DMS153 treated with DMSO at 0.1 percent for 48 hours (cell line): ENCODE measurements around the gene CBLC.
A peak's percentile ranks its signal among the peaks of the same experiment; 100 is the strongest.
"Not testable (repeated sequence)": the region's sequence is repeated elsewhere in the genome, so short reads cannot be mapped to it uniquely, and the experiment has no call there.

Experiments used
- DNase-seq: peaks from one replicate; lab custom pipeline; 2025; ENCODE audit not compliant: unreplicated experiment; lab: John Stamatoyannopoulos, UW

The CBLC gene

DNA sequence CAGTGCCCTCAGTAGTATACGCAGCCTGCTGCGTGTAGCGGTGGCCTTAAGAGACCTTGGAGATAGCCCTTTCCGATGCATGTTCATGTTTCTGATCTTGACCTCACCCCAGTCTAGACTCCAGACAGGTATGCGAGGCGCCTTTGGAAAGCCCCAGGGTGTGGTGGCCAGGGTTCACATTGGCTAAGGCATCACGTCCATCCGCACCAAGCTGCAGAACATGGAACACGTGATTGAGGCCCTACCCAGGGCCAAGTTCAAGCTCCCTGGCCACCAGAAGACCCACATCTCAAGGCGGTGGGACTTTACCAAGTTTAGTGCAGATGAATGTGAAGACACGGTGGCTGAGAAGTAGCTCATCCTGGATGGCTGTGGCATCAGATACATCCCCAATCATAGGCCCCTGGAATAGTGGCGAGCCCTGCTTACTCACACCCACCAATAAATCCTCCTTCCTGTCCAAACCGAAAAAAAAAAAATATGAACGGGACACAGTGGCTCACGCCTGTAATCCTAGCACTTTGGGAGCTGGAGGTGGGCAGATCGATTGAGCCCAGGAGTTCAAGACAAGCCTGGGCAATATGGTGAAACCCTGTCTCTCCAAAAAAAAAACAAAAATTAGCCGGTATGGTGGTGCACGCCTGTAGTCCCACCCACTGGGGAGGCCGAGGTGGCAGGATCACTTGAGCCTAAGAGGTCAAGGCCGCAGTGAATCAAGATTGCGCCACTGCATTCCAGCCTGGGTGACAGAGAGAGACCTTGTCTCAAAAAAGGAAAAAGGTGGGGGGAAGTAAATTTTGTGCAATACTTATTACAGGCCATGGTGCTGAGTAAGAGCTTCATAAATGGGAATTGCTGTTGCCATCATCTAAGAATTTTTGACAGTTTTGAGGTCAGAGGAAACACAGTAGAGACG lies 12.4 kb upstream of the CBLC start:
- no peak for DNase-seq

DNA sequence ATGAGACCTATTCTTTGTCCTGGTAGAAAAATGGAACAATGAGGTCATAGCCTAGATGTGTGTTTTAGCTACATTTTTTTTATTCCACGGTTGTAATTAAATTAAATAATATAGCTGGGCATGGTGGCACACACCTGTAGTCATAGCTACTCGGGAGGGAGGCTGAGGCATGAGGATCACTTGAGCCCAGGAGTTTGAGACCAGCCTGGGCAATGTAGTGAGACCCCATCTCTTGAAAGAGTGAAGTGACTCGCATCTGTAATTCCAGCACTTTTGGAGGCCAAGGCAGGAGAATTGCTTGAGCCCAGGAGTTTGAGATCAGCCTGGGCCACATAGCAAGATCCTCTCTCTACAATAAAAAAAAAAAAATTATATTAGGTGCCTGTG lies 11.7 kb upstream of the CBLC start:
- DNase-seq: no peak

DNA sequence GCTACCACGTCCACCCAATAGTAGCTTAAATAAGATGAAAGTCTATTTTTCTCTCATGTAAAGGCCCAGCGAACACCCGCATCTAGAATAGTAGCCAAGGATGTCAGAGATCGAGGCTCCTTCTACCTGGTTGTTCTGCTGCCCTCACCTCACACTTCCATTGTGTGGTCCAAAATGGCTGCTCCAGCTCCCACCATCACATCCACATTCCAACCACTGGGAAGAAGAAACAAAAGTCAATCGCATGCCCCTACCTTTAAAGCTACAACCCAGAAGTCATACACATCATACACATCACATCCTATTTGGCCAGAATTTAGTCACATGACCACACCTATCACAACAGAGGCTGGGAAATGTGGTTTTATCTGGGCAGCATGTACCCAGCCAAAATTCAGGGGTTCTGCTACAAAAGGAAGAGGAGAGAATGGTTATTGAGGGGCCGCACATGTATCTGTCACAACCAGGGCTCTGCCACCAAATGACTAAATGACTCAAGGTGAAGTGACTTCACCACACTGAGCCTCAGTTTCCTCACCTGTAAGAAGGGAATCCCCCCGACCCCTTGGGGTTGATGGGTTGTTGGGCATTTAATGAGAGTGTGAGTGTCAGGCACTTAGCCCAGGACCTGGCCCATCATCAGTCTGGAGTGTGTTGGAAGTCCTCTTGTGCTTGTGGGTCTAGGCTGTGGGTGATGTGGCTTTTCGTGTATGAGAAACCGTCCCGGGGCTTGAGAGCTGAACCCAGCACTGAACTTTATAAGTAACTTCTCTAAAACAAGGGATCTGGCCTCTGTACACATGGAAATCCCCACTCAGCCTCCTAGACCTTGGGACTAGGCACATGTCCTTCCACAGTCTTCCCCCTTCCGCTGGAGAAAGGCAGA lies 10.2 kb upstream of the CBLC start:
- no peak for DNase-seq

DNA sequence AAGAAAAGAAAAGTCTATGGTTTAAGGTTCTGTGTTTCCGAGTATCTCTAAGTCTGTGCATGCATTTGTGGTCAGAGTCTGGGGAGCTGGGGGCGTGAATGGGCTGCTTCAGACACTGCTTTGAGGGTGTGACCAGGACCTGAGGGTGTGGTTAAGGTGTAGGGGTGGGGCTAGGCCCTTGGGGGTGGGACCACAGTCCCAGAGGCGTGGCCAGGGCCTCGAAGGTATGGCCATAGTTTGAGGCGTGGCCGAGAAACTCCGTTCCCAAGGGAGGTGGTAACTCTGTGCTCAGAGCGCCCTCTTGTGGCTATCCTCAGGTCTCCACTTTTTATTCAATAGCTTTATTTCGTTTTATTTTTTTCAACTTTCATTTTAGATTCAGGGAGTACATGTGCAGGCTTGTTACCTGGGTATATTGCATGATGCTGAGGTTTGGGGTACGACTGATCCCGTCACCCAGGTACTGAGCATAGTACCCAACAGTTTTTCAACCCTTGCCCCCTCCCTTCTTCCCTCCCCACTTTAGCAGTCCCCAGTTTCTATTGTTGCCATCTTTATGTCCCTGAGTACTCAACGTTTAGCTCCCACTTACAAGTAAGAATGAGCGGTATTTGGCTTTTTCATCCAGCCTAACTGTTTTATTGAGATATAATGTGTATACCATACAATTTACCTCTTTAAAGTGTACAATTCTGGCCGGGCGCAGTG lies 7.0 kb upstream of the CBLC start:
- peak; percentile 90 for DNase-seq

DNA sequence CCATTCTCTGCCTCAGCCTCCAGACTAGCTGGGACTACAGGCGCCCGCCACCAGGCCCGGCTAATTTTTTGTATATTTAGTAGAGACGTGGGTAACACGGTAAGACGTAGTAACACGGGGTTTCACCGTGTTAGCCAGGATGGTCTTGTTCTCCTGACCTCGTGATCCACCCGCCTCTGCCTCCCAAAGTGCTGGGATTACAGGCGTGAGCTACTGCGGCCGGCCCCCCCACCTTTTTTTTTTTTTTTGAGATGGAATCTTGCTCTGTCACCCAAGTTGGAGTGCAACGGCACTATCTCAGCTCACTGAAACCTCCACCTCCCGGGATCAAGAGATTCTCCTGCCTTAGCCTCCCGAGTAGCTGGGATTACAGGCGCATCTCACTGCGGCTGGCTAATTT lies 5.5 kb upstream of the CBLC start:
- not testable (repeated sequence) for DNase-seq

DNA sequence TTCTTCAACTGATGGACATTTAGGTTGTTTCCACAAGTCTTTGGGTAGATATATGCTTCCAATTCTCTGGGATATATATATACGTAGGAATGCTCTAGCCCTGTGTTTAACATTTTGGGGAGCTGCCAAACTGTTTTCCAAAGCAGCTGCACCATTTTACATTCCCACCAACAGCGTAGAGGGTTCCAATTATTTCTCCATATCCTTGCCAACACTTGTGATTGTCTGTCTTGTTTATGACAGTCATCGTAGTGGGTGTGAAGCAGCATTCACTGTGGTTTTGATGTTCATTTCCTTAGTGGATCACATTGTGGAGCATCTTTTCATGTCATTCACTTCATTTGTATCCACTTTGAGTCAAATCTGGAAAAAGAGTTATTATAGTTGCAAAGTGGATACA lies 4.7 kb upstream of the CBLC start:
- DNase-seq: no peak

DNA sequence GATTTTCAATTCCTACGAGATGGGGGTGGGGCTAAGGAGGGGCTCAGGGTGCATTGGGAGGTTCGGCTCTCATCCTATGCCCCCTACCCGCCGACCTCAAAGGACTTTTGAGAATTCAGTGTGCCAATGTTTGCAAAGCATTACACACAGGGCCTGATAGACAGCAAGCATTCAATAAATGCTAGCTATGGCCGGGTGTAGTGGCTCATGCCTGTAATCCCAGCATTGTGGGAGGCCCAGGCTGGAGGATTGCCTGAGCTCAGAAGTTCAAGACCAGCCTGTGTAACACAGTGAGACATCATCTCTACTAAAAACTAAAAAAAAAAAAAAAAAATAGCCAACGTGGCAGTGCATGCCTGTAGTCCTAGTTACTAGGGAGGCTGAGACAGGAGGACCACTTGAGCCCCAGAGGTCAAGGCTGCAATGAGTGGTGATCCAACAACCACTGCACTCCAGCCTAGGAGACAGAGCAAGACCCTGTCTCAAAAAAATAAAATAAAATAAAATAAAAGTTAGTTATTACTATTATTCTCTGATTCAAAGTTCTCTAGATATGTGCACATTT lies 1.9 kb upstream of the CBLC start:
- DNase-seq: no peak

DNA sequence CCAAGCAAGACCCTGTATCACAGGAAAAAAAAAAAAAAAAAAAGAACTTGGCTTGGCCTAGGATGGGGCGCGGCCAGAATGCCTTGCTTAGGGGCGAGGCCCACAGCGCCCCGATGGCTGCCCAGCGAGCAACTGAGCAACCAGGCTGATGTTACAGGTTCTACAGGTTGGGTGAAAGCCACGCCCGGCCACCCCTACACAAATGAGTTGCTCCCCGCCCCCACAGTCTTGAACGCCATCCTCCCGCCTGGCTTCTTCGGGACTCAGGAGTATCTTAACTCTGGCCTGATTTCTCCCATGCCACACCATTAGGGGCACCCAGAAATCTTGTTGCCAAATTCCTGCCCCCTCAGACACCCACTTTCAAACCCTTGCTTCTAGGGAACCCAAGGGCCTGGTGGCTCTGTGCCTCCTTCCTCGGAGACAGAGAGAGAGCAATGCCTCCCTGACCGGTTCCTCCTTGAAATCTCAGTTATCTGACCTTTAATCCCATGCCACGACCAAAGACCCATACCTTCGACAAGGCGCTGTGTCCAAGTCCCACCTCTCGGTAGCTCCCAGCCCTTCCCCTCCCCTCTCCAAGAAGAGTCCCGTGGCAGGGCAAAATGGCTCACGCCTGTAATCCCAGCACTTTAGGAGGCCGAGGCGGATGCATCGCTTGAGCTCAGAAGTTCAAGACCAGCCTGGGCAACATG lies 1.1 kb upstream of the CBLC start:
- DNase-seq: no peak

DNA sequence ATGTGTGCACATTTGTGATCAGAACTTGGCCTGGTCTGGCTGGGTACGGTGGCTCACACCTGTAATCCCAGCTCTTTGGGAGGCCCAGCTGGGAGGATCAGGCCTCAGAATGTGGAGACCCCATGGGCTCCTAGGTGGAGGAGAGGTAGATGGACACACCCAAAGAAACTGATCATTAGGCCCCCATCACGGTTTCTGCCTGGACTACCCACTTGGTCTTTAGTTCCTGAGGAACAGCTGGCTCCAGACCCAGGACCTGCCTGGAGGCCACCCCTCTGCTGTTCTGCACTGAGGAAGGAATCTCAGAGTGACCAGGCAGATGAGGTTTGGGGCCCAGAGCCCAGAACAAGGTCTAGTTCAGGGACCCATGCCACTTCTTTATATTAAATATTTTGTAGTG lies 1.5 kb downstream of the CBLC start:
- no peak for DNase-seq

DNA sequence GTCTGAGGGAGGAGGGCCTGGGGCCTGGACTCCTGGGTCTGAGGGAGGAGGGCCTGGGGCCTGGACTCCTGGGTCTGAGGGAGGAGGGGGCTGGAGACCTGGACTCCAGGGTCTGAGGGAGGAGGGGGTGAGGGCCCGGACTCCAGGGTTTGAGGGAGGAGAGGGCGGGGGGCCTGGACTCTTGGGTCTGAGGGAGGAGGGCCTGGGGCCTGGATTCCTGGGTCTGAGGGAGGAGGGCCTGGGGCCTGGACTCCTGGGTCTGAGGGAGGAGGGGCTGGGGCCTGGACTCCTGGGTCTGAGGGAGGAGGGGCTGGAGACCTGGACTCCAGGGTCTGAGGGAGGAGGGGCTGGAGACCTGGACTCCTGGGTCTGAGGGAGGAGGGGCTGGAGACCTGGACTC lies 4.0 kb downstream of the CBLC start:
- not testable (repeated sequence) for DNase-seq

DNA sequence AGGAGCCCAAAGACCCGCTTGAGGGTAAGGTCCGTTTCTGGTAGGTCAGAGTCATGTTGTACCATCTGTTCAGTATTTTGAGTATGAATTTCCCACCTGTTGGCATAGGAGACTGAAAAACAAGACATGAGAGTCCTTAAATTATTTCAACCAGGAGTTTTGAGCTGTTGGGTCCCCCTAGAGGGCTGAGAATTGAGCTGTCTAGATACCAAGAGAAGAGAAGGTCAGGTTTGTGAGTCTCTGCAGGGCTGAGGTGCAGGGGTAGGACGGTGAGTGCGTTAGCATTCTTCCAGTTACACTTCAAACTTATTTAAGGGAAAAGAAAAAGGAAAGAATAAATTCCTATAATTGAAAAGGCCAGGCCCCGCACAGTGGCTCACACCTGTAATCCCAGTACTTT lies 5.0 kb downstream of the CBLC start:
- no peak for DNase-seq

DNA sequence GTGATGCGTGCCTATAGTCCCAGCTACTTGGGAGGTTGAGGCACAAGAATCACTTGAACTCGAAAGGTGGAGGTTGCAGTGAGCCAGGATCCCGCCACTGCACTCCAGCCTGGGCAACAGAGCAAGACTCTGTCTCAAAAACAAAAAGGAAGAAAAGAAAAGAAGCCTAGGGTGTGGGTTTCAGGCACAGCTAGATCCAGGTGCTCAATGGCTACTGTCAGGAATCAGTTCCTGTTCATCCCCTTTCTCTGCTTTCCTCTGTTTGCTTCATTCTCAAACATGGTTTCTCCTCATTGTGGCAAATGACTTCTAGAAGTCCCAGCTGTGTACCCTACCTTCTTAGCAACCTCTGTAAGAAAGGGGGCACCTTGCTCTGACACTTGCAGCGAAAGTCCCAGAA lies 5.9 kb downstream of the CBLC start:
- no peak for DNase-seq

DNA sequence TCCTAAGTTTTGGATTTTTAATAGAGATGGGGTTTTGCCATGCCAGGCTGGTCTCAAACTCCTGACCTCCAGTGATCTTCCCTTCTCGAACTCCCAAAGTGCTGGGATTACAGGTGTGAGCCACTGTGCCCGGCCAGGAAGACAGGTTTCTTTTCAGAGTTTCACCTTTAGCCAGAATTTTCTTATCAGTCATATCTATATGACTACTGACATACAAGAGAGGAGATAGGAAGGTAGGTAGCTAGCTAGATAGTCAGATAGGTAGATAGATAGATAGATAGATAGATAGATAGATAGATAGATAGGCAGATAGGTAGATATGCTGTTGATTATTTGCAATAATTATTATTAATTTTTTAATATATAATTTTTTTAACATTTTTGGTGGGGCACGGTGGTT lies 7.6 kb downstream of the CBLC start:
- DNase-seq: no peak

DNA sequence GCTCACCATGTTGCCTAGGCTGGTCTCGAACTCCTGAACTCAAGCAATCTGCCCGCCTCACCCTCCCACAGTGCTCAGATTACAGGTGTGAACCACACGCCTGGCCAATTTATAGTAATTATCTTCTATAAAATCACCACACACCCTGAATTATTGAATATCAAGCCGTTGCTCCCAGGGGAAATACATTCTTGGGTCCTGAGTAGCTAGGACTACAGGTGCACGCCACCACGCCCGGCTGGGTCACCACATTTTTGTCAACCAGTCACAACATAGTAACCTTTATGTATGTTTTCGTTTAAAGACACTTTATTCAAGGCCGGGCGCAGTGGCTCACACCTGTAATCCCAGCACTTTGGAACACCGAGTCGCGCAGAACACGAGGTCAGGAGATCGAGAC lies 8.3 kb downstream of the CBLC start:
- DNase-seq: no peak

DNA sequence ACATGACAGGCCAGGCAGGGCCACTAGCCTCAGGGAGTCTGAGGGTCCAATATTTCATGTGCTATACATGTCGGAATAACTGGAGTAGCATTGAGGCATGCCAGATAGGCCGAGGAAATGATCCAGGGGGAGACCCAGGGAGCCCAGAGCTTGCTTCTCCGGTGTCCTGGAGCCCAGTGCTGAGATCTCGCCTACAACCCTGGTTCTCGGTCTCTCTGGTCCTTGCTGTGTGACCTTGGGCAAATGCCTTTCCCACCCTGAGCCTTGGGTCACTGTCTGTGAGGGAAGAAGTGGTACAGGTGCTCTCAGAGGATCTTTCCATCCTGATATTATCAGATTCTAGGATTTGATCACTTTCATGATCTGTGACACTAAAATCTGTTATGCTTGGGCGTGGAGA lies 11.3 kb downstream of the CBLC start:
- DNase-seq: no peak

DNA sequence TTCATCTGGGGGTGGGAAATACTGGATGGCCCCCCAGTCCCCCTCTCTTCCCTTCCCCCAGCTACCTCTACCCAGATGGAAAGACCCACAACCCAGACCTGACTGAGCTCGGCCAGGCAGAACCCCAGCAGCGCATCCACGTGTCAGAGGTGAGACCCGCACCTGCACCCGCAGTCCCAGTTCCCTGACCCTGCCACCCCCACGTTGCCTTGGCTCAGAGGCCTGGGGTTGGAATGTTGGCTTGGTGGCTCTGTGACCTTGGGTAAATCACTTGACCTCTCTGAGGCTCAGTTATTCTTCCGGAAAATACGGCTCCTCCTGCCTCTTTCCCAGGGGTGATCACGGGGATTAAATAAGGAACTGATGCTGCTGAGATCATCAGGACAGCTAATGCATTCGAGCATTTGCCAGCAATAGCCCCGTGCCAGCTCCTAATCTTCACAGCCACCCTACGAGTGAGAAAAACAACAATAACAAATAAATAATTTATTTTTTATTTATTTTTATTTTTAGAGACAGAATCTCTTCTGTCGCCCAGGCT lies 12.3 kb downstream of the CBLC start:
- no peak for DNase-seq

DNA sequence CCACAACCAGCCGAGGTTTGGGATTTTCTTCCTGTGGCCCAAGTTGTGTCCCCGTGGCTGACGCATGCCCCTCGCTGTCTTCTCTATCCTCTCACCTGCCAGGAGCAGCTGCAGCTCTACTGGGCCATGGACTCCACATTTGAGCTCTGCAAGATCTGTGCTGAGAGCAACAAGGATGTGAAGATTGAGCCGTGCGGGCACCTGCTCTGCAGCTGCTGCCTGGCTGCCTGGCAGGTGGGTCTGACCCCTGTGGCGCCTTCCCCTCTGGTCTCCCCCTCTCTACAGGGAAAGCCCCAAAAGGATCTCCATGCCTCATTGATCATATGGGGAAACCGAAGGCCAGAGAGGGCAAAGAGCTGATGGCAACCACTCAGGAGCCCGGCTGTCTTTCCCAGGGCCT lies 14.6 kb downstream of the CBLC start:
- DNase-seq: no peak

DNA sequence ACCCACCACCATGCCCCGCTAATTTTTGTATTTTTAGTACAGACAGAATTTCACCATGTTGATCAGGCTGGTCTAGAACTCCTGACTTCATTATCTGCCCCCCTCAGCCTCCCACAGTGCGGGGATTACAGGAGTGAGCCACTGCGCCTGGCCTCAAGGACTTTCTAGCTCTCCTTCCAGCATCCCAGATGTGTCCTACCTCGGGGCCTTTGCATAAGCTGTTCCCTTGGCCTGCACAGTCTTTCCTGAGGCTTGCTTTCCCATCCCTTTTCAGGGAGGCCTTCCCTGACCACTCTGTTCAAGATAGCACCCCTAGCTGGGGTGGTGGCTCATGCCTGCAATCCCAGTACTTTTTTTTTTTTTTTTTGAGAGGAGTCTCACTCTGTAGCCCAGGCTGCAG lies 16.9 kb downstream of the CBLC start:
- no peak for DNase-seq

DNA sequence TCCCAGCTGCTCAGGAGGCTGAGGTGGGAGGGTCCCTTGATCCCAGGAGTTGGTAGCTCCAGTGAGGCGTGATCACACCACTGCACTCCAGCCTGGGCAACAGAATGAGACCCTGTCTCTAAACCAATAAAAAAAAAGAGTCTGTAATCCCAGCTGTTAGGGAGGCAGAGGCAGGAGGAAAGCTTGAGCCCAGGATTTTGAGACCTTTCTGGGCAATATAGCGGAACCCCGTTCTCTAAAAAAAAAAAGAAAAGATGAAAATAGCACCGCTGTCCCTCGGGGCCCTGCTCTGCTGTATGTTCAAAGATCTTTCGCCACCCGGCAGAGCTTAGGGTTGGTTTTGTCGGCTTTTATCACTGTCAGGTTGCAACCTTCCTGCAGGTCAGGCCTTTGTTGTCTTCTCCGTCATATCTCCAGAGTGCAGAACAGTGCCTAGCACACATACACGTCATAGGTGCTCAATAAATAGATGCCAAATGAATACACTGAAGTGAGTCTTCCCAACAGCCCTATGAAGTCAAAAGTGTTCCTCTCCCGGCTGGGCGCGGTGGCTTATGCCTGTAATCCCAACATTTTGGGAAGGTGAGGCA lies 17.8 kb downstream of the CBLC start:
- no peak for DNase-seq

DNA sequence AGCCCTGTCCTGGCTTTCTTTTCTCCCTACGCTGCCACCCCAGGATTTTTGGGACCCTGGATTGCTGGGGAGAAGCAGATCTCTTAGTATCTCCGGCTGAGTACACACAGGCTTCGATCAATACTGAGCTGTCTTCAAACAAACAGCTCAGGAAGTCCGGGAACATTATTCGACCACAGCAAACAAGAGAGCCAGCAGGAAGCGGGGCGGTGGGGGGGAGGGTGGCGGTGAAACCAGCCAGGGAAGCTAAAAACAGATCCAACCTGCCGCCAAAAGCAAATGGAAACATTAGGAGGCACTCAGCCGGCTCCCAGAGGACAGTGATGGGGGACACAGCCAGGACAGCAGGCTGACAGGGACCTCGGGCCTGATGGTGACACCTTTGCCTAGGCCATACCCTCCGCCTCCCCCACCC lies 19.0 kb downstream of the CBLC start:
- DNase-seq: peak; percentile 69
